ENCODE results near the gene CD82.

Gene CD82

GRCh38 chr11:44561964-44562734, 3.3 kb upstream of the CD82 start:
- DNase-seq = no peak

GRCh38 chr11:44562845-44563460, 2.5 kb upstream of the CD82 start:
- no peak for DNase-seq

- DNase-seq = no peak
Measured at GRCh38 chr11:44563711-44564110, 1.8 kb upstream of the CD82 start.

GRCh38 chr11:44564166-44564565, 1.3 kb upstream of the CD82 start:
- no peak for DNase-seq

GRCh38 chr11:44564670-44565210, 723 bp upstream of the CD82 start:
- no peak for DNase-seq

GRCh38 chr11:44565953-44566949, 788 bp downstream of the CD82 start:
- no peak for DNase-seq

GRCh38 chr11:44566952-44567875, 1.8 kb downstream of the CD82 start:
- DNase-seq = peak; percentile 72

- DNase-seq = no peak
Measured at GRCh38 chr11:44567876-44568256, 2.4 kb downstream of the CD82 start.

GRCh38 chr11:44568331-44568657, 2.8 kb downstream of the CD82 start:
- no peak for DNase-seq

GRCh38 chr11:44568658-44569473, 3.4 kb downstream of the CD82 start:
- peak; percentile 94 for DNase-seq

- DNase-seq = no peak
Measured at GRCh38 chr11:44570411-44571155, 5.1 kb downstream of the CD82 start.

- no peak for DNase-seq
Measured at GRCh38 chr11:44571871-44572270, 6.4 kb downstream of the CD82 start.

GRCh38 chr11:44572436-44572835, 7.0 kb downstream of the CD82 start:
- no peak for DNase-seq

GRCh38 chr11:44572884-44573283, 7.4 kb downstream of the CD82 start:
- peak; percentile 65 for DNase-seq

- DNase-seq = peak; percentile 42
Measured at GRCh38 chr11:44573333-44573732, 7.9 kb downstream of the CD82 start.

- DNase-seq = peak; percentile 63
Measured at GRCh38 chr11:44574610-44575287, 9.3 kb downstream of the CD82 start.

GRCh38 chr11:44575288-44575672, 9.8 kb downstream of the CD82 start:
- peak; percentile 83 for DNase-seq

- DNase-seq = no peak
Measured at GRCh38 chr11:44575962-44576361, 10.5 kb downstream of the CD82 start.

GRCh38 chr11:44576656-44577055, 11.2 kb downstream of the CD82 start:
- DNase-seq = no peak
